ENCODE results near the gene CTNNA3. TPM values are rescaled to one million over a fixed set of nuclear protein-coding genes. Genes with fewer than 3 reads are reported as not detected.

CTNNA3 gene
- total RNA-seq, 1 donor from 2014 or later = 159 TPM

DNA sequence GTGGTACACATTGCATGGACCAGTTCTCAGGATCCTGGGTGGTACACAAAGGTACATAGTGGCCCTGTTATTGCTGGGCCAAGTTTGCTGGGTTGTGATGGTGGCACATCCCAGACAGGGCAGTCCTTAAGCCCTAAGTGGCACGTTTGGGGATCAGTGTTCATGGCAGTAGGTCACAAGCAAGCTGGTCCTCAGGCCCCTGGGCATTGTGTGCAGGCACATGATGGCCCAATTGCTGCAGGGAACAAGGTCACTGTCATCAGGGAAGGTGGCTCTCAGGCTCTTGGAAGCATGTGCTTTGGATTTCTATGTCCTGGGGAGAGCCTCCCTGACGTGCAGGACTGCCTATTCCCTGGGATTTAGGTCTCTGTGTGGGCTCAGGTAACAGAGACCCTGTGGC, 1182.5 kb downstream of the CTNNA3 start:
- intact Hi-C loops (cut with micrococcal nuclease) = no loop called here
- no peaks in the 10 kb centered on the region for H3K27me3 ChIP-seq (ENCODE audit: low read depth)
- peaks cover 8% of the 10 kb centered on the region for H3K9me3 ChIP-seq (replicated peaks)
- no peak overlapping the region for H3K27ac ChIP-seq (replicated peaks)
- H3K36me3 ChIP-seq = no peaks in the 10 kb centered on the region
- no peak overlapping the region for H3K4me3 ChIP-seq
- TF ChIP-seq, protein P1, sequence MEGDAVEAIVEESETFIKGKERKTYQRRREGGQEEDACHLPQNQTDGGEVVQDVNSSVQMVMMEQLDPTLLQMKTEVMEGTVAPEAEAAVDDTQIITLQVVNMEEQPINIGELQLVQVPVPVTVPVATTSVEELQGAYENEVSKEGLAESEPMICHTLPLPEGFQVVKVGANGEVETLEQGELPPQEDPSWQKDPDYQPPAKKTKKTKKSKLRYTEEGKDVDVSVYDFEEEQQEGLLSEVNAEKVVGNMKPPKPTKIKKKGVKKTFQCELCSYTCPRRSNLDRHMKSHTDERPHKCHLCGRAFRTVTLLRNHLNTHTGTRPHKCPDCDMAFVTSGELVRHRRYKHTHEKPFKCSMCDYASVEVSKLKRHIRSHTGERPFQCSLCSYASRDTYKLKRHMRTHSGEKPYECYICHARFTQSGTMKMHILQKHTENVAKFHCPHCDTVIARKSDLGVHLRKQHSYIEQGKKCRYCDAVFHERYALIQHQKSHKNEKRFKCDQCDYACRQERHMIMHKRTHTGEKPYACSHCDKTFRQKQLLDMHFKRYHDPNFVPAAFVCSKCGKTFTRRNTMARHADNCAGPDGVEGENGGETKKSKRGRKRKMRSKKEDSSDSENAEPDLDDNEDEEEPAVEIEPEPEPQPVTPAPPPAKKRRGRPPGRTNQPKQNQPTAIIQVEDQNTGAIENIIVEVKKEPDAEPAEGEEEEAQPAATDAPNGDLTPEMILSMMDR (IDR thresholded peaks at IDR 0.05; ENCODE audit: borderline replicate concordance) = no peak
- no peaks in the 10 kb centered on the region for H3K4me1 ChIP-seq
- DNase-seq = no peak

DNA sequence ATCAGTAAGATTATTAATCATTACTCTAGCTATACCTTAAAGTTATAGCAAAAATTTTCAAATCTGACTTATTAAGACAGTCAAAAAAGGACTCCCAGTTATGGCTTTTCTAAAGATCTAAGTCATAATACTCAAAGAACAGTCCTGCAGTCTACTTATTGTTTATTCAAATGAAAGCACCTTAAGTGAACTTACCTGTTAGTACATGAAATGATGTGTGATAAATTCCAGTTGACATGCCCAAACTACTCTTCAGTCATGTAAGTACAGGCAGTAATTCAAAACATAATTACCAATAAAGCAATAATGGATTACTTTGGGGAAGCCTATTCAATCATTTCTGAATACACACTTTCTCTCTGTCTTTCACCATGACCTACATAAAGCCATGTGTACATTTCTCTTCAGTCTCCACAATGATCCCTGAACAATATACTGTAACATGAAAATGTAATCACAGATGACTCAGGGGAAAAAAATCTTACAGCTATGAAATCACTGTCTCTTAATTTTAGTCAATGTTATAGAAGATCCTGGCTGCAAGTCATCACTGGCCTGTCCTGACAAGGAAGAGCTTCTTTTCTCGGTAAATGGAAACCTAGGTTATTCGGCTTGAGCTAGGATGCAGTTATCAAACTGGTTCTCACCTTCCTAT, 1190.9 kb downstream of the CTNNA3 start:
- intact Hi-C loops (cut with micrococcal nuclease) = no loop called here
- Histone ChIP-seq H3K4me3 (no peak overlapping the region), H3K36me3 (no peaks in the 10 kb centered on the region), H3K4me1 (no peaks in the 10 kb centered on the region), H3K27ac (replicated peaks) (no peak overlapping the region), H3K27me3 (ENCODE audit: low read depth) (no peaks in the 10 kb centered on the region), H3K9me3 (replicated peaks) (no peaks in the 10 kb centered on the region)
- TF ChIP-seq, protein P1 (IDR thresholded peaks at IDR 0.05; ENCODE audit: borderline replicate concordance) = no peak
- DNase-seq = no peak

DNA sequence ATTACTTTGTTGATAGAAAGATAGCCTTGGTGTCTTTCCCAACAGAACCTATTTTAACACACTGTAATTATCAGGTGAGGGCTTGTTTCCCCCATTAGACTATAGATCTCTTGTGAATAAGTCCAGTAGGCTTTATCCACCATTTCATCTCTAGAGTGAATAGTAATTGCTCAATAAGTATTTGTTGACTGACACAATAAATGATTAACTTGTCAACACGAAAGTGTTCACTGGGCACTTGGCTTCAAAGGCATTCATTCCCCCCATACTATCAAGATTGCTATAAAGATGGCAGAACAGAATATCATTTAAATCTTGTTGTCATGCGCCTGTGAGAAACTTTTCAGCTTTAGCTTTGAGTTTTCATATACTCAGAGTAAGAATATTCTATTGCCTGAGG, 1194.6 kb downstream of the CTNNA3 start:
- H3K4me1 ChIP-seq = no peaks in the 10 kb centered on the region
- no peak overlapping the region for H3K4me3 ChIP-seq
- no peaks in the 10 kb centered on the region for H3K27me3 ChIP-seq (ENCODE audit: low read depth)
- TF ChIP-seq, protein P1 (IDR thresholded peaks at IDR 0.05; ENCODE audit: borderline replicate concordance) = no peak
- H3K9me3 ChIP-seq (replicated peaks) = no peaks in the 10 kb centered on the region
- intact Hi-C loops (cut with micrococcal nuclease) = no loop called here
- DNase-seq = no peak
- no peak overlapping the region for H3K27ac ChIP-seq (replicated peaks)
- no peaks in the 10 kb centered on the region for H3K36me3 ChIP-seq

DNA sequence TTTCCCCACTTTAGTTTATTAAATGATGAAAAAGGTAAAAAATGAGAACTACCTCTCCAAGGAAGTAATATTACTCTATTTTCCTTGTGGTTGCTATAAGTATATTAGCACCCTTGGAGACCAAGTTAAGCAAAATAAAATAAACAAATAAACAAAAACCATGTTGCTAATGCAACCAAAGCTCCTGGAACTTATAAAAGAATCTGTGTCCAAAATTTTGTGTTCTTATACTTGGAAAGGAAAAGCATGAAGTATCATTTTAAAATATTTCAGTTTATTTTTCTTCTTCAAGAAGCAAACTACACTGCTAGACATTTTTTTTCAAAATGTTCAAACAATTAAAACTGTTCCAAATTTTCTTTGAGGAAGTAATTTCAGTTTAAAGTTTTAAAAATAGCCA, 1212.0 kb downstream of the CTNNA3 start:
- no peak for DNase-seq
- no peaks in the 10 kb centered on the region for H3K4me1 ChIP-seq
- no peak overlapping the region for H3K27ac ChIP-seq (replicated peaks)
- H3K9me3 ChIP-seq (replicated peaks) = no peaks in the 10 kb centered on the region
- H3K36me3 ChIP-seq = no peaks in the 10 kb centered on the region
- H3K4me3 ChIP-seq = no peak overlapping the region
- TF ChIP-seq, protein P1 (IDR thresholded peaks at IDR 0.05; ENCODE audit: borderline replicate concordance) = no peak
- H3K27me3 ChIP-seq (ENCODE audit: low read depth) = no peaks in the 10 kb centered on the region
- intact Hi-C loops (cut with micrococcal nuclease) = no loop called here

DNA sequence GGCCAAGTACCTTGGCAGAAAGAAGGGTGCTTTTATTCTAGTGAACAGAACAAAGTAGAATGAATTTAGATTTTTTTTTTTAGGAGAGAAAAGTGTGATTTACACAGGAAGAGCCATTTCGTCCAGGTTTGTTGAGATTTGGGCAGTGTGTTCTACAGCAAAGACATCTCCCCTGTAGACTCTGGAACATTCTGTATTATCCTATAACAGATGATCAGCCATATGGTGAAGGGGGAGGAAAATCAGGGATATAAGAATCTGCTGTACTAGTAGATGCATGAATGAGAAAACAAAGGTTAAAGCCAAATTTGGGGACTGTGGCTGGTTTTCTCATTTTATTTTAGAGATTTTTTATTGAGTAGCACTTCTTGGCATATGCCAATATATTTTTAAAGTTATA, 1223.8 kb downstream of the CTNNA3 start:
- H3K4me1 ChIP-seq = no peaks in the 10 kb centered on the region
- H3K27me3 ChIP-seq (ENCODE audit: low read depth) = no peaks in the 10 kb centered on the region
- H3K27ac ChIP-seq (replicated peaks) = no peak overlapping the region
- no peaks in the 10 kb centered on the region for H3K36me3 ChIP-seq
- intact Hi-C loops (cut with micrococcal nuclease) = no loop called here
- TF ChIP-seq, protein P1 (IDR thresholded peaks at IDR 0.05; ENCODE audit: borderline replicate concordance) = no peak
- no peak for DNase-seq
- no peaks in the 10 kb centered on the region for H3K9me3 ChIP-seq (replicated peaks)
- H3K4me3 ChIP-seq = no peak overlapping the region
